Right atrium auricular region (tissue), 2 donors: ENCODE measurements around the gene ERN2. TPM values are rescaled to one million over a fixed set of nuclear protein-coding genes. Genes with fewer than 3 reads are reported as not detected.

Source experiments
- DNase-seq: peaks from one replicate; pipeline ENCODE4 v3.0.0-alpha.2; 2019; ENCODE audit warnings: low spot score
- H3K27ac ChIP-seq, 2 donors: fragments of 200-600 bp; sonication (generic); 1 replicate in 1 of 2; 2 replicates in 1 of 2; pipeline ENCODE4 v1.5.1; 2016 to 2019
- H3K27me3 ChIP-seq, 2 donors: fragments of 200-600 bp; sonication (generic); one replicate each; pipeline versions ENCODE4 v1.5.1 to v1.6.0; 2017 to 2019
- H3K36me3 ChIP-seq: fragments of 200-600 bp; sonication (generic); one replicate; pipeline ENCODE4 v1.5.1; 2016
- H3K4me1 ChIP-seq, 2 donors: fragments of 200-600 bp; sonication (generic); one replicate each; pipeline versions ENCODE4 v1.5.1 to v1.6.0; 2017 to 2019
- H3K4me3 ChIP-seq, 2 donors: fragments of 200-600 bp; sonication (generic); 1 replicate in 1 of 2; 2 replicates in 1 of 2; pipeline ENCODE4 v1.5.1; 2017 to 2019; ENCODE audit warnings: mild to moderate bottlenecking in 1 of 2, moderate library complexity in 1 of 2
- H3K9me3 ChIP-seq, 2 donors: fragments of 200-600 bp; sonication (generic); one replicate each; pipeline ENCODE4 v1.5.1; 2019
- total RNA-seq, 2 donors: library from RNA; depleted of rRNA; stranded (reverse); fragments of >200 nt; gene quantifications; one replicate each; pipeline ENCODE4 v1.1.0, GENCODE V29; 2016
- TF ChIP-seq, protein P1 (sequence below), 2 donors: fragments of 200-600 bp; sonication (generic); IDR thresholded peaks; one replicate each; pipeline ENCODE4 v1.5.1; 2019; ENCODE audit warnings: antibody characterized with exemption in 2 of 2

The ERN2 gene
- total RNA-seq, 2 donors from 2014 or later = not detected

DNA sequence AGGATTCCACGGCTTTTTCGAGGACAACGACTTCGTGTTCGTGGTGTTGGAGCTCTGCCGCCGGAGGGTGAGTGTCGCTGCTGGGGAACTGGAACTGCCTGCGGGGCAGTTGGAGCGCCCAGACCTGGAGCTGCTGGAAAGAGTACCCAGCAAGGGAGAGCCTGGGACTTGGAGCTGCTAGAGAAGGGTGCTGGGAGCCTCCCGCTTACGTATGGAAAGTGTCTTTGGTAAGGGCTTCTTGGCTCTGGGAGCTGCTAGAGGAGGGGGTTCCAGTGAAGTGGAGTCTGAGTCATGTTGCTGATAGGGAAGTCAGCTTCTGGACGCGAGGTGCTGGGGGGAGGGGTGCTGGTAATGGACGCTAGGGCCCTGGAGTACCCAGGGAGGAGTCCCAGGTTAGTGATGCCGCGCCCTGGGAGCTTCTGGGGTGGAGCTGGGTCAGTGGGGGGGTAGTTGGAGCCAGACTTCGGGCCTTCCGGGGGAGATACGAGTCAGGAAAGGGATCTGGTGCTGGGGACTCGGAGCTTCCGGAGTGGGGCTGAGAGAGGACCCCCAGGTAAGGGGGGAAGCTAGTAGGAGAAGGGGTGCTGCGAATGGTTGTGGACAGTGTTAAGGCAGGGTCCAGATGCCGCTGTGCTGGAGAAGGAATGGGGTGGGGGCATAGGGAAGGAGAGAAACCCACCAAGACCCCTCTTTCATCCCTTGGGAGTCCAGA, 33.6 kb downstream of the ERN2 start:
- TF ChIP-seq, protein P1, sequence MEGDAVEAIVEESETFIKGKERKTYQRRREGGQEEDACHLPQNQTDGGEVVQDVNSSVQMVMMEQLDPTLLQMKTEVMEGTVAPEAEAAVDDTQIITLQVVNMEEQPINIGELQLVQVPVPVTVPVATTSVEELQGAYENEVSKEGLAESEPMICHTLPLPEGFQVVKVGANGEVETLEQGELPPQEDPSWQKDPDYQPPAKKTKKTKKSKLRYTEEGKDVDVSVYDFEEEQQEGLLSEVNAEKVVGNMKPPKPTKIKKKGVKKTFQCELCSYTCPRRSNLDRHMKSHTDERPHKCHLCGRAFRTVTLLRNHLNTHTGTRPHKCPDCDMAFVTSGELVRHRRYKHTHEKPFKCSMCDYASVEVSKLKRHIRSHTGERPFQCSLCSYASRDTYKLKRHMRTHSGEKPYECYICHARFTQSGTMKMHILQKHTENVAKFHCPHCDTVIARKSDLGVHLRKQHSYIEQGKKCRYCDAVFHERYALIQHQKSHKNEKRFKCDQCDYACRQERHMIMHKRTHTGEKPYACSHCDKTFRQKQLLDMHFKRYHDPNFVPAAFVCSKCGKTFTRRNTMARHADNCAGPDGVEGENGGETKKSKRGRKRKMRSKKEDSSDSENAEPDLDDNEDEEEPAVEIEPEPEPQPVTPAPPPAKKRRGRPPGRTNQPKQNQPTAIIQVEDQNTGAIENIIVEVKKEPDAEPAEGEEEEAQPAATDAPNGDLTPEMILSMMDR (IDR thresholded peaks at IDR 0.05) = no peak
- H3K9me3 ChIP-seq = no peaks in the 10 kb centered on the region
- peaks cover 0 to 17% of the 10 kb centered on the region in 2 donors for H3K4me1 ChIP-seq
- no peak overlapping the region for H3K27ac ChIP-seq
- H3K36me3 ChIP-seq = peaks cover 6% of the 10 kb centered on the region
- H3K27me3 ChIP-seq = no peaks in the 10 kb centered on the region
- no peak for DNase-seq
- peak overlapping the region in 1 of 2 donors; percentile 55 for H3K4me3 ChIP-seq

DNA sequence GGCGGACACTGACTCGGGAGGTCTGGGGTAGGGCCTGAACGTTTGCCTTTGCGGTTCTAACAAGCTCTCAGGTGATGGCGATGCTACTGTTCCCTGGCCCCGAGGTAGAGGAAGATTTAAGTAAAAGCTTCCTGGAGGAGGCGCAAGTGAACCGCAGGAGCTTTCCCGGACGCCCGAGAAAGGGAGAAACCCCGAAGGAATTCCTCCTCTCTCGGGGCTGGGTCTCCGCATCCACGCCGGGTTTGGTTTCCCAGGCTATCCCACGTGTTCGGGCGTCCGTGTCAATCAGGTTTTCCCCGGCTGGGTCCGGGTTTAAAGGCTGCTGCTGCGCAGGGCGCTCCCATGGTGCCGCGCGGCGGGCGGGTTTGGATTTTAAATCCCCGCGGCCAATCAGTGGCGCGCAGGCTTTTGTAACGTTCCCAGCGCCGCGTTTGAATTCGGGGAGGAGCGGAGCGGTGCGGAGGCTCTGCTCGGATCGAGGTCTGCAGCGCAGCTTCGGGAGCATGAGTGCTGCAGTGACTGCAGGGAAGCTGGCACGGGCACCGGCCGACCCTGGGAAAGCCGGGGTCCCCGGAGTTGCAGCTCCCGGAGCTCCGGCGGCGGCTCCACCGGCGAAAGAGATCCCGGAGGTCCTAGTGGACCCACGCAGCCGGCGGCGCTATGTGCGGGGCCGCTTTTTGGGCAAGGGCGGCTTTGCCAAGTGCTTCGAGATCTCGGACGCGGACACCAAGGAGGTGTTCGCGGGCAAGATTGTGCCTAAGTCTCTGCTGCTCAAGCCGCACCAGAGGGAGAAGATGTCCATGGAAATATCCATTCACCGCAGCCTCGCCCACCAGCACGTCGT, 34.4 kb downstream of the ERN2 start, which contains the start of gene PLK1:
TSS of gene PLK1 (plus strand) at position 460 of the 844 bp plus-strand sequence. CDS start at position 504, 44 bp downstream.
- DNase-seq = peak; percentile 69
- Histone ChIP-seq H3K9me3 (no peaks in the 10 kb centered on the region), H3K27ac (no peak within 1 kb of the TSS), H3K4me3 (peak within 1 kb of the TSS; percentile 34 to 55), H3K4me1 (peaks cover 0 to 17% of the 10 kb centered on the region in 2 donors), H3K27me3 (no peaks in the 10 kb centered on the region), H3K36me3 (peaks cover 6% of the 10 kb centered on the region)
- TF ChIP-seq, protein P1 (IDR thresholded peaks at IDR 0.05) = peak in 1 of 2 donors; percentile 59

DNA sequence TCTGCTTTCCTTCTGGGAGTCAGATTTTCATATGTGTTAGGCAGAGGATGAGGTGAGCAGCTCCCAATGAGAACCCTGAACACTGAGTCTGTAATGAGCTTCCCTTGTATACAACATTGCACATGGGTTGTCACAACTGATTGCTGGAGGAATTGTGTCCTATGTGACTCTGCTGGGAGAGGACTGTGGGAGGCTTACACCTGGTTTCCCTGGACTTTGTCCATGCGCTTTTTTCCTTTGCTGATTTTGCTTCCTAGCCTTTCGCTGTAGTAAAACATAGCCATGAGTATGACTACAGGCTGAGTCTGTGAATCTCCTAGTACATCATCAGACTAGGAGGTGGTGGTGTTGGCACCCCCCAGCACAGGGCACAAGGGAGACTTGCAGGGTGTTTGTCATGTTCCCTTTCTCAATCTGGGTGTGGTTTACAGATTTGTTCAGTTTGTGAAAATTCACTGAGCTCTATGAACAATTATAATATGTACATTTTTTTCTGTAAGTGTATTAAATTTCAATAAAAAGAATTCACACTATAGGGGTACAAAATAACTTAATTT, 36.0 kb downstream of the ERN2 start:
- TF ChIP-seq, protein P1 (IDR thresholded peaks at IDR 0.05) = no peak
- no peak for DNase-seq
- no peak overlapping the region for H3K4me3 ChIP-seq
- H3K27me3 ChIP-seq = no peaks in the 10 kb centered on the region
- H3K9me3 ChIP-seq = no peaks in the 10 kb centered on the region
- no peak overlapping the region for H3K27ac ChIP-seq
- H3K36me3 ChIP-seq = peaks cover 11% of the 10 kb centered on the region
- peaks cover 0 to 17% of the 10 kb centered on the region in 2 donors for H3K4me1 ChIP-seq

DNA sequence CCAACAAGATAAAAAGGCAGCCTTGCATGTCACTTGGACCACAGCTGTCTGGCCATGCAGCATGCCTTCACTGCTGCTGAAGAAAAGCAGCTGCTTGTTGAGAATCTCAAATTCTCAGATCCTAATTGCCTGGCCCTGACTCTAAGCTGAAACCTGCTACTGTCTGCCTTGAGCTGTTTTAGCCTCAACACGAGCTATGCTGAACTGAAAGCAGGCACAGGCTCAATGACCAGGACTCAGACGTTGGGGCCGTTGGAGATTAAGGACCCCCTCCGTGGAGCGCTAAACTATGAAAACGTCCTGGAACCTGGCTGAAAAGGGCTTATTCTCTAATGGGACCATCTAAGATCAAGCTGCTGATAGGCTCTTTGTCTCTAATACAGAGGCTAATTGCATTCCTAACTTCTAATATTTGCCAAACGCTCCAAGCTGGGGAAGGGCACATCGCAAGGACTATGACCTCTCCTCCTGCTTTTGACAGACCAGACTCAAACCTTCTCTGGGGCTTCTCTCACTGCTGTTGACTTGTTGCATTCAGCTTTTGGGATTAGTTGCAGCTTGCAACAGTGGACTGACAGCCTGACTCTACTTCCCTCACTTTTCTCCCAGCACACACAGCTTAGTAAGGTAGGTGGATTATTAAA, 38.9 kb downstream of the ERN2 start:
- H3K27ac ChIP-seq = no peak overlapping the region
- H3K4me3 ChIP-seq = no peak overlapping the region
- no peaks in the 10 kb centered on the region for H3K27me3 ChIP-seq
- H3K9me3 ChIP-seq = no peaks in the 10 kb centered on the region
- H3K36me3 ChIP-seq = peaks cover 21% of the 10 kb centered on the region
- H3K4me1 ChIP-seq = peaks cover 0 to 10% of the 10 kb centered on the region in 2 donors
- DNase-seq = no peak
- TF ChIP-seq, protein P1 (IDR thresholded peaks at IDR 0.05) = no peak

DNA sequence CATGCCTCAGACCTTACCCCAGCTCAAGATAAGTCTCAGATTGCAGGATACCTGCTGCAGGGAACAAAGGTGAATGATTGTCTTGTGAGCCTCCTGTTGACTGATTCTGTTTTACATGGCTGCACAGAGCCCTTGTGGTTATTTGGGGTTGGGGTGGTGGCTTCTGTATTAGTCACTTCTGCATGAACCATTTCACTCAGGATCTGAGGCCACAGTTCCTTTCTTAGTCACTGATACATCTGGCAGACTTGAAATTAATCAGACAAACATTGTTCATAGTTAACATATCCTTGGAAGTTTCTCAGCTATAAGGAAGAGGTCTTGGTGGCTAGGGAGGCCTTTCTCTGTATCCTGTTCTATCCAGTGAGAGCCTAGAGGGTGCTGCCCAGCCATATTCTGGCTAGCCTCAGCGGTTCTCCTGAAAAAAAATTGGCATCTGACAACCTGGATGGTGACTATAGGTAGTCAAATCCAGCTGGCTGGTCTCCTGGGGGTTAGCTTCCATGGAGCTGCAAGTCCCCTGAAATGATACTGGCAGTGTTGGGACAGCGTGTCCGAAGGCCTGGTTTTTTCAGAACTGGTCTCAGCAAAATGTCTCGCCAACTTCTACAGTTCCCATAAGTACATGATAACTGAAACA, 42.8 kb downstream of the ERN2 start:
- peaks cover 54% of the 10 kb centered on the region for H3K36me3 ChIP-seq

More for the DNA sequence above, 42.8 kb downstream of the ERN2 start:
- Histone ChIP-seq H3K27ac (no peak overlapping the region), H3K27me3 (no peaks in the 10 kb centered on the region), H3K9me3 (no peaks in the 10 kb centered on the region), H3K4me3 (no peak overlapping the region), H3K4me1 (no peaks in the 10 kb centered on the region)
- TF ChIP-seq, protein P1 (IDR thresholded peaks at IDR 0.05) = no peak
- no peak for DNase-seq
